Ishikawa (cell line): ENCODE data around the gene LINC01488.

ENCODE experiments used
- CEBPB ChIP-seq: IDR thresholded peaks from 2 replicates; pipeline ENCODE4 v1.6.1; 2012
- CREB1 ChIP-seq: IDR thresholded peaks from 2 replicates; pipeline ENCODE4 v1.6.1; 2012; ENCODE audit warnings: low read depth
- EGR1 ChIP-seq: IDR thresholded peaks from 2 replicates; pipeline ENCODE4 v1.6.1; 2012
- EP300 ChIP-seq: IDR thresholded peaks from 2 replicates; pipeline ENCODE4 v1.6.1; 2012; ENCODE audit warnings: borderline replicate concordance
- FOXM1 ChIP-seq: IDR thresholded peaks from 2 replicates; pipeline ENCODE4 v1.6.1; 2012; ENCODE audit warnings: low read depth, borderline replicate concordance
- MAX ChIP-seq: IDR thresholded peaks from 2 replicates; pipeline ENCODE4 v1.6.1; 2012
- NFIC ChIP-seq: IDR thresholded peaks from 2 replicates; pipeline ENCODE4 v1.6.1; 2012
- RAD21 ChIP-seq: IDR thresholded peaks from 2 replicates; pipeline ENCODE4 v1.6.1; 2012; ENCODE audit warnings: low read depth
- REST ChIP-seq: IDR thresholded peaks from 2 replicates; pipeline ENCODE4 v1.6.1; 2012; ENCODE audit warnings: low read depth, mild to moderate bottlenecking
- TCF12 ChIP-seq: IDR thresholded peaks from 2 replicates; pipeline ENCODE4 v1.6.1; 2012; ENCODE audit warnings: low read depth
- TEAD4 ChIP-seq: IDR thresholded peaks from 2 replicates; pipeline ENCODE4 v1.6.1; 2012
- USF1 ChIP-seq: IDR thresholded peaks from 2 replicates; pipeline ENCODE4 v1.6.1; 2012
- YY1 ChIP-seq: IDR thresholded peaks from 2 replicates; pipeline ENCODE4 v1.6.1; 2012; ENCODE audit warnings: low read depth

The LINC01488 gene

GRCh38 chr11:69541001-69541285 is 59.5 kb downstream of the LINC01488 start:
- no peak for TF ChIP-seq TEAD4
- no peak for TF ChIP-seq EGR1
- TF ChIP-seq TCF12: no peak
- TF ChIP-seq CEBPB: no peak
- no peak for TF ChIP-seq USF1
- TF ChIP-seq RAD21: no peak

GRCh38 chr11:69541501-69542313 is 60.2 kb downstream of the LINC01488 start:
- TF ChIP-seq RAD21: no peak

GRCh38 chr11:69542314-69543168 is 61.1 kb downstream of the LINC01488 start:
- TF ChIP-seq MAX (no peak), CREB1 (no peak), REST (no peak), CEBPB (no peak), YY1 (no peak), USF1 (no peak), FOXM1 (no peak), EGR1 (no peak), TEAD4 (no peak), RAD21 (no peak), NFIC (no peak), EP300 (no peak), TCF12 (no peak)
